ENCODE data around the gene BRD3OS. TPM values are rescaled to one million over a fixed set of nuclear protein-coding genes. Genes with fewer than 3 reads are reported as not detected.

BRD3OS gene
- total and polyA plus RNA-seq, 10 of the 15 experiments (the other 5 are each of a cell fraction or from before 2014, with no cell fraction given) = 2.1 to 13.7 (median 10.7) TPM

DNA sequence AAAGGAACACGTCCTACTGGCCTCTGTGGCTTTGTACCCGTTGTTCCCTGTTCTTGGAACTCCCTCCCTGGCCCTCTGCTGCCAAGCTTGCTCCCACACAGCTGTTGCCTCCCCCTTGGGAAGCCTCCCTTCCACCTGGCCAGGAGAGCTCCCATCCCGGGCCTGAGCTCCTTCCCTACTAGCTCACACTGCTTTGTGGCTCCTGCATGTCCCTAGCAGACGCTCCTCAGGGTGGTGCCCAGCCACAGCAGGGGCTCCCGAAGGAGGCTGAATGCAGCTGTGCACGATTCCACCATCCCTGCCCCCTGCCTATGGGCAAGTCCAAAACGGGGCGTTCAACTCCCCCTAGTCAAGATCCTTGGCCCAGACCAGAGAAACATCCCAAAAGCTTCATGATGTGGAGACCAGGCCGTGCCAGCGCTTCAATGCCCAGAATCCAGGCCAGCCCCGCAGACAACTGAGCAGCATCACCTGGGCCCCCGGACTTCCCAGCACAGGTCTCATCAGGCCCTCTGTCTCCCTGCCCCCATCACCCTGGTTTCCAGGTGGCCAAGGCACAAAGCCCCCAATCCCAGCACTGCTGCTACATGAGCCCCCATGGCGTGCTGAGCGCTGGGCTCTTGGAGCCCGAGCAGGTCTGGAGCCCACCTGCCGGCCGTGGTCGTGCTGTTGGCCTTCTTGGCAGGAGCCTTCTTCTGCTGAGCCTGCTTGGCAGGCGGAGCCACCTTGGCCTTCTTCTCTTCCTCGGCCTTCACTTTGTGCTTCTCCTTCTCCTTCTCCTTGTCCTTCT is 14.3 kb downstream of the BRD3OS start:
- ChIA-PET SMC1A (ENCODE audit: uncharacterized antibody, unreplicated experiment) (no interaction called here), CTCF (interaction anchor here (0.7 kb wide), 2 partner anchors 26 to 259 kb away, joined by 3 to 5 read pairs; no protein-coding TSS in a partner anchor), POLR2A (no interaction called here), RAD21 (ENCODE audit: unreplicated experiment) (no interaction called here)
- ATAC-seq (no peak), FAIRE-seq (no peak), DNase-seq (ENCODE audit: low read depth, low spot score) (no peak)
- no peak overlapping the region for H2AFZ ChIP-seq (ENCODE audit: control insufficient read depth, low read depth, low read length)
- no peaks in the 10 kb centered on the region for H3K9me3 ChIP-seq (replicated peaks; ENCODE audit: control insufficient read depth, insufficient read depth, low read length)
- H3K4me2 ChIP-seq (ENCODE audit: control insufficient read depth, insufficient read depth) = no peak overlapping the region
- H3K79me2 ChIP-seq (ENCODE audit: control insufficient read depth, insufficient read depth, low read length) = no peaks in the 10 kb centered on the region
- in situ Hi-C loops (cut with MboI) = no loop called here
- no peaks in the 10 kb centered on the region for H4K20me1 ChIP-seq (ENCODE audit: control insufficient read depth, insufficient read depth)
- intact Hi-C loops (cut with micrococcal nuclease; ENCODE audit: unreplicated experiment) = no loop called here
- no peak overlapping the region for H3K4me3 ChIP-seq
- H3K9ac ChIP-seq (ENCODE audit: control insufficient read depth, insufficient read depth, low read length) = no peak overlapping the region
- H3K27ac ChIP-seq (ENCODE audit: control insufficient read depth, insufficient read depth) = no peak overlapping the region
- no peaks in the 10 kb centered on the region for H3K4me1 ChIP-seq (ENCODE audit: control insufficient read depth, insufficient read depth, low read length)
- H3K36me3 ChIP-seq (ENCODE audit: control insufficient read depth in 2 of 2, insufficient read depth in 2 of 2, low read length in 1 of 2) = peaks cover 0 to 22% of the 10 kb centered on the region in 2 experiments; a peak in 3 of 4 replicates
- no TSS peak for BruUV-seq (replicated peaks)
- H3K27me3 ChIP-seq (replicated peaks in 1 of 2; ENCODE audit: control insufficient read depth in 2 of 2, insufficient read depth in 2 of 2, low read length in 1 of 2) = no peaks in the 10 kb centered on the region
- no peak for TF ChIP-seq ZNF274 (IDR thresholded peaks at IDR 0.05; ENCODE audit: insufficient read depth, insufficient read length)
- TF ChIP-seq TARDBP (IDR thresholded peaks at IDR 0.05; ENCODE audit: borderline replicate concordance) = no peak
- TF ChIP-seq DPF2 (IDR thresholded peaks at IDR 0.05) = no peak
- TF ChIP-seq, protein P1, sequence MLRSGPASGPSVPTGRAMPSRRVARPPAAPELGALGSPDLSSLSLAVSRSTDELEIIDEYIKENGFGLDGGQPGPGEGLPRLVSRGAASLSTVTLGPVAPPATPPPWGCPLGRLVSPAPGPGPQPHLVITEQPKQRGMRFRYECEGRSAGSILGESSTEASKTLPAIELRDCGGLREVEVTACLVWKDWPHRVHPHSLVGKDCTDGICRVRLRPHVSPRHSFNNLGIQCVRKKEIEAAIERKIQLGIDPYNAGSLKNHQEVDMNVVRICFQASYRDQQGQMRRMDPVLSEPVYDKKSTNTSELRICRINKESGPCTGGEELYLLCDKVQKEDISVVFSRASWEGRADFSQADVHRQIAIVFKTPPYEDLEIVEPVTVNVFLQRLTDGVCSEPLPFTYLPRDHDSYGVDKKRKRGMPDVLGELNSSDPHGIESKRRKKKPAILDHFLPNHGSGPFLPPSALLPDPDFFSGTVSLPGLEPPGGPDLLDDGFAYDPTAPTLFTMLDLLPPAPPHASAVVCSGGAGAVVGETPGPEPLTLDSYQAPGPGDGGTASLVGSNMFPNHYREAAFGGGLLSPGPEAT (IDR thresholded peaks at IDR 0.05; ENCODE audit: low read depth) = no peak
- WGBS (ENCODE audit: insufficient coverage, insufficient replicate concordance, low lambda C conversion rate, missing lambda C conversion rate) = 91% methylated on average over 20 of the region's 20 CpGs

DNA sequence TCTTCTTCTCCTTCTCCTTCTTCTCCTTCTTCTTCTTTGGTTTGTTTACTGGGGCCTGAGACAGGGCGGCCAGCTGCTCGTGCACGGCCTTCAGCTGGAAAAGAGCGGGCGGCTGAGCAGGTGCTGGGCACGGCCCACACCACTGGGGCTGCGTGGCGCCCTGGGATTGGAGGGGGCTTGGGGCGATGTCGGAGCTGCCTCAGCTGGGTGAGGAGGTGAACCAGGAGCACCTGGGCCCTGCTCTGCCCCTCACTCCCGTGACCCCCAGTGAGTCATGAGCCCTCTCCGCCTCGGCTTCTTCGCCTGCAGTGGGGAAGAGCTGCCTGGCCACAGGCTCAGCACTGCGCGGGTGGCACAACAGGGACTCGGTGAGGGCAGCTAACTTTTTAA is 14.9 kb downstream of the BRD3OS start:
- intact Hi-C loops (cut with micrococcal nuclease; ENCODE audit: unreplicated experiment) (no loop called here), in situ Hi-C loops (cut with MboI) (no loop called here)
- no peak overlapping the region for H2AFZ ChIP-seq (ENCODE audit: control insufficient read depth, low read depth, low read length)
- CTCF ChIA-PET = no interaction called here
- no peaks in the 10 kb centered on the region for H3K4me1 ChIP-seq (ENCODE audit: control insufficient read depth, insufficient read depth, low read length)
- no TSS peak for BruUV-seq (replicated peaks)
- H4K20me1 ChIP-seq (ENCODE audit: control insufficient read depth, insufficient read depth) = no peaks in the 10 kb centered on the region
- peaks cover 0 to 18% of the 10 kb centered on the region in 2 experiments; a peak in 3 of 4 replicates for H3K36me3 ChIP-seq (ENCODE audit: control insufficient read depth in 2 of 2, insufficient read depth in 2 of 2, low read length in 1 of 2)
- RAD21 ChIA-PET (ENCODE audit: unreplicated experiment) = no interaction called here
- ATAC-seq (no peak), FAIRE-seq (no peak), DNase-seq (ENCODE audit: low read depth, low spot score) (no peak)
- SMC1A ChIA-PET (ENCODE audit: uncharacterized antibody, unreplicated experiment) = no interaction called here
- H3K9me3 ChIP-seq (replicated peaks; ENCODE audit: control insufficient read depth, insufficient read depth, low read length) = no peaks in the 10 kb centered on the region
- no peaks in the 10 kb centered on the region for H3K79me2 ChIP-seq (ENCODE audit: control insufficient read depth, insufficient read depth, low read length)
- POLR2A ChIA-PET = no interaction called here
- no peaks in the 10 kb centered on the region for H3K27me3 ChIP-seq (replicated peaks in 1 of 2; ENCODE audit: control insufficient read depth in 2 of 2, insufficient read depth in 2 of 2, low read length in 1 of 2)
- no peak overlapping the region for H3K4me3 ChIP-seq
- H3K9ac ChIP-seq (ENCODE audit: control insufficient read depth, insufficient read depth, low read length) = no peak overlapping the region
- 98% methylated on average over 17 of the region's 17 CpGs for WGBS (ENCODE audit: insufficient coverage, insufficient replicate concordance, low lambda C conversion rate, missing lambda C conversion rate)
- no peak overlapping the region for H3K4me2 ChIP-seq (ENCODE audit: control insufficient read depth, insufficient read depth)
- no peak overlapping the region for H3K27ac ChIP-seq (ENCODE audit: control insufficient read depth, insufficient read depth)
- no peak for TF ChIP-seq ZNF24 (IDR thresholded peaks at IDR 0.05)
- TF ChIP-seq POLR2A (IDR thresholded peaks at IDR 0.05; ENCODE audit: low read depth, low read length) = no peak
- TF ChIP-seq, protein P2, sequence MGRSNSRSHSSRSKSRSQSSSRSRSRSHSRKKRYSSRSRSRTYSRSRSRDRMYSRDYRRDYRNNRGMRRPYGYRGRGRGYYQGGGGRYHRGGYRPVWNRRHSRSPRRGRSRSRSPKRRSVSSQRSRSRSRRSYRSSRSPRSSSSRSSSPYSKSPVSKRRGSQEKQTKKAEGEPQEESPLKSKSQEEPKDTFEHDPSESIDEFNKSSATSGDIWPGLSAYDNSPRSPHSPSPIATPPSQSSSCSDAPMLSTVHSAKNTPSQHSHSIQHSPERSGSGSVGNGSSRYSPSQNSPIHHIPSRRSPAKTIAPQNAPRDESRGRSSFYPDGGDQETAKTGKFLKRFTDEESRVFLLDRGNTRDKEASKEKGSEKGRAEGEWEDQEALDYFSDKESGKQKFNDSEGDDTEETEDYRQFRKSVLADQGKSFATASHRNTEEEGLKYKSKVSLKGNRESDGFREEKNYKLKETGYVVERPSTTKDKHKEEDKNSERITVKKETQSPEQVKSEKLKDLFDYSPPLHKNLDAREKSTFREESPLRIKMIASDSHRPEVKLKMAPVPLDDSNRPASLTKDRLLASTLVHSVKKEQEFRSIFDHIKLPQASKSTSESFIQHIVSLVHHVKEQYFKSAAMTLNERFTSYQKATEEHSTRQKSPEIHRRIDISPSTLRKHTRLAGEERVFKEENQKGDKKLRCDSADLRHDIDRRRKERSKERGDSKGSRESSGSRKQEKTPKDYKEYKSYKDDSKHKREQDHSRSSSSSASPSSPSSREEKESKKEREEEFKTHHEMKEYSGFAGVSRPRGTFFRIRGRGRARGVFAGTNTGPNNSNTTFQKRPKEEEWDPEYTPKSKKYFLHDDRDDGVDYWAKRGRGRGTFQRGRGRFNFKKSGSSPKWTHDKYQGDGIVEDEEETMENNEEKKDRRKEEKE (IDR thresholded peaks at IDR 0.05) = no peak
- TF ChIP-seq, protein P3, sequence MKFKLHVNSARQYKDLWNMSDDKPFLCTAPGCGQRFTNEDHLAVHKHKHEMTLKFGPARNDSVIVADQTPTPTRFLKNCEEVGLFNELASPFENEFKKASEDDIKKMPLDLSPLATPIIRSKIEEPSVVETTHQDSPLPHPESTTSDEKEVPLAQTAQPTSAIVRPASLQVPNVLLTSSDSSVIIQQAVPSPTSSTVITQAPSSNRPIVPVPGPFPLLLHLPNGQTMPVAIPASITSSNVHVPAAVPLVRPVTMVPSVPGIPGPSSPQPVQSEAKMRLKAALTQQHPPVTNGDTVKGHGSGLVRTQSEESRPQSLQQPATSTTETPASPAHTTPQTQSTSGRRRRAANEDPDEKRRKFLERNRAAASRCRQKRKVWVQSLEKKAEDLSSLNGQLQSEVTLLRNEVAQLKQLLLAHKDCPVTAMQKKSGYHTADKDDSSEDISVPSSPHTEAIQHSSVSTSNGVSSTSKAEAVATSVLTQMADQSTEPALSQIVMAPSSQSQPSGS (IDR thresholded peaks at IDR 0.05; ENCODE audit: low read length) = no peak
- TF ChIP-seq SMAD1 (IDR thresholded peaks at IDR 0.05; ENCODE audit: low read depth, partially characterized antibody) = no peak
- no peak for TF ChIP-seq EGR1 (IDR thresholded peaks at IDR 0.05; ENCODE audit: borderline replicate concordance in 1 of 2, low read depth in 2 of 2, low read length in 2 of 2)
- TF ChIP-seq LARP7 (IDR thresholded peaks at IDR 0.05) = no peak
- no peak for TF ChIP-seq FOS (IDR thresholded peaks at IDR 0.05; ENCODE audit: borderline replicate concordance, extremely low read depth, insufficient read length)

Measured in GM12878 (cell line).